HS-5 (cell line): ENCODE measurements around the gene PTPRM.

Experiments
- DNase-seq: peaks from one replicate; pipeline ENCODE4 v3.0.0-alpha.2; 2012; ENCODE audit warnings: low read depth

Gene PTPRM

DNA sequence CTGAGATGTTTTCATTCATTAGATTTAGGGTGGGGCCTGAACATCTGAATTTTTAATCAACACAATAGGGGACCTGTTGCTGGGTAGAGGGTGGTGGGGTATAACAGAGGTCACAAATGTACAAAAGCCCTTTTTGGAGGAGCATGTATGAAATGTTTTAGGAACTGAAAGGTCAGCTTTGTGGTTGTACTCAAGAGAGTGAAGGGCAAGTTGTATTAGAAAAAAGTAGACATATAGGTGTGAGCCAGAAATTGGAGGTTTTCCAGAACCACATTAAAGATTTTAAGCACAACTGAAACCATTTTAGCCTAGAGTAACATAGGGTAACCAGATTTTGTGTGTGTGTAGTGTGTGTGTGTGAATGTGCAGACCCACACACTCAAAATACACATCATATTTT is 62.3 kb downstream of the PTPRM start:
- no peak for DNase-seq

DNA sequence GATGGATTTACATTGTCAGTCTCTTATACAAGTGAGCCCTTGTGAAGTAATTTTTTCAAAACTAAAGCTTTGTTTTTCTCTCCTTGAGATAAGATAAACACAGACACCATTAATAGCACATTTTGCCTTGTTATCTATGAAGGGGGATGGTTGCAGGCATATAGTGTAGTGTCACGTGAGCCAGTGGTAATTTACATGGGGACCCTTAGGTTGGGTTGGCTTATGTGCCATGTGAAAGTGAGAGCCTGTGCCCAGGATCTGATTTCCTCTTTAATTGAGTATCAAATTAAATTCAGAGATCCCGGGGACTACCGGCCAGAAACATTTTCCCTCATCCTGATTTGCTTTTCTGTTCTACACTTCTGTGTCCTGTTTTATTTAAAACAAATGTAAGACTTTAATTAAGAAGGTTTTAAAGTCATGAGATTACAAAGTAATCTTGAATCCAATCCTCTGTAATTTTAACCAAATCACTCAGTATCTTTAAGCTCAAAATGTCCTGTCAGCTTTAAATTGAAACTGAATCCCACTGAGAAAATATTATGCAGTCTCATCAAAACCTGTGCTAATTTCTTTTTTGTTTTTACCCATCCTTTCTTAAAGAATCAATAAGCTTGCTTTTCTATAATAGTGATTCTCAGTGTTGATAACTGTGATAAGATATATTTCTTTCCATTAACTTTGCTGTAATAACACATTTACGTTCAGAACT is 63.8 kb downstream of the PTPRM start:
- no peak for DNase-seq

DNA sequence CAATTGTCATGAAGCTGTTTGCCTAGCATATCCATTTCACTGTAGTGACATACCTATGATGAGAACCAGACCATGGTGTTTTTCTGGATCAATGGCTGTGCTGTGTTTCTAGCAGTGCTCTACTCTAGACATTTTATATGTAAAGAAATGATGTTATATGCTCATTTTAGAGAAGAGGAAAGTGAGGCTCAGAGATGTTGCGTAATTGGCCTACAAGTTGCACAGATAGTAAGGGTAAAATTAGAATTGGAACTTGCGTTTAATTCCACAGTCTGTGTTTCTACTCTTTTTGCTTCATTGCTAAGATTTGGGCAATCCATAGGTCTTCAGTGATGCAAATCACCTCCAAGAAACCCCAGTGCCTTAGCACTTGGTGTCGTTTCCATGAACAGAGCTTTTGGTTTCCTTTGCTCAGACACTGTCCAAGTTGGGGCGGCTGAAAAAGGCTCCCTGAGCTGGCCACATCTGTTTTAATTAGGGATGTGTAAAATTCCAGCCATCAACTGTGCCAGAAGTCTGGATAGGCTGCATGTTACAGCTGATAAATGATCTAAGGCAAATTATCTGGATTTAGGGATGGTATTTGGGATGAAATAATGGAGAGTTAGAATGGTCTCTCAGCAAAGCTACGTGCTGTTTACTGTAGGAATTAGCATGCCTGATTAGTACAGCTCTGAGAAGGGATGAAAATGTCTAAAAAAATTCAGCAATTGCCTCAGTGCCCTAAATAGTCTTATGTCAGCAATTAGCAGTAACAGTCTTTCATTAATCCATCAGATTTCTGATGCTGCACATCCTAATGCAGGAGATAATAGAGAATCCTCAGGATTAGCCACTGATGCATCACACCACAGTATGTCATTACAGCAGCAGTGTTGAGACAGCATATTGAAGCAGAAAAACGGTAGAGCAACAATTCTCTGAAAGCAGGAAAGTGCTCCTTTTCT is 65.3 kb downstream of the PTPRM start:
- DNase-seq: no peak

GRCh38 chr18:7633171-7633570 is 66.1 kb downstream of the PTPRM start:
- no peak for DNase-seq

- no peak for DNase-seq
Measured at GRCh38 chr18:7635948-7636347, 68.8 kb downstream of the PTPRM start.

- DNase-seq: no peak
Measured at GRCh38 chr18:7637269-7637668, 70.2 kb downstream of the PTPRM start.

DNA sequence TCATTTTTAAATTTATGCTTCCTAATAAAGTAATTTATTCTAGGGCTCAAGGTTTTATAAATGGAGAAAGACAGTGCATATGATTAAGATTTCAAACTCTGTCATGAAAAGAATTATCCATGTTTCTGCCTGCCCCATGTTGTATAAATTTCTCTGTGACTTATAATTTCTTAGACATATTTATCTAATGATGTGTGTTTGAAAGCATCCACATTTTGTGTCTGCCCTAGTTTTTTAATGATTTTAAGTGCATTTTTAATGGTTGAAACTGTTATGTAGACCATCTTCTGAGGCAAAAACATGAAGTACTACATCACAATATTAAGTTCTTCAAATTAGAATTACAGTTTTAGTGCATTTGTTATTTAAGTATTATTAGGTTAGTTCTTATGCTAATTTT is 71.2 kb downstream of the PTPRM start:
- DNase-seq: no peak

DNA sequence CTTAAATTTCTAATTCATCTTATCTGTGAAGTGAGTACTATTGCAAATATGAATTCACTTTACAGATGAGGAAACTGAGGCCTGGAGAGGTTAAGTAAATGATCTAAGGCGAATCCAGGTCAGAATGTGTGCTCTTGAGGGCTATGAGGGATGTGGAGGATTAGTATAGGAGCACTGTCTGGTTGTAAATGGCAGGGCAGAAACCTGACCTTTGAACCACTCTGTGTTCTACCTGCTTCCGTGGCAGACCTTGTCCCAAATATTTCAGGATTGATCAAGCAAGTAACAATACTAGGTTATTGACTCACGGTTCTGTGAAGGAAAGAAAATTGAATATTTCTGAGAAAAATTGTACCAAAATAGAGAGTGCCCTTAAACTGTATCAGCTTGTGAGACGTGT is 74.7 kb downstream of the PTPRM start:
- no peak for DNase-seq

GRCh38 chr18:7642331-7642890 is 75.3 kb downstream of the PTPRM start:
- no peak for DNase-seq

GRCh38 chr18:7645756-7646155 is 78.6 kb downstream of the PTPRM start:
- DNase-seq: no peak

- DNase-seq: no peak
Measured at GRCh38 chr18:7646174-7646886, 79.2 kb downstream of the PTPRM start.

GRCh38 chr18:7647500-7647899 is 80.4 kb downstream of the PTPRM start:
- no peak for DNase-seq

DNA sequence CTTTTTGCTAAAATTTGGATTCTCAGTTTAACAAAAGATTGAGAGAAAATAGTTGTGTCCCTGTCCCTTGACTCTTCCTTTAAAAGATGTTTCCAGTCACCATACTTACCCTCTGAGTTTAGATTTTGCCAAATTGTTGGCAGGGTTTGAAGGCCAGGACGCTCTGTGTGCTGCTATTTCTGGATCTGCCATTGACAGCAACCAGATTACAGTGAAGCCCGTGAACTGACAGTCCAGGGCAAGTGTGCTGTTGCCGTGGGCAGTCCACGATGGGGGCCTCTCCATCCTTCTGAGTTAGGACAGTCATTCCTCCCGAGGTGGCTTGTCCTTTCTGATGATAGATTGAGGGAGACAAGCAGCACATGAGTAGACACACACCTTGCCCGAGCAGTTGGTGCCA is 89.9 kb downstream of the PTPRM start:
- DNase-seq: no peak

- no peak for DNase-seq
Measured at GRCh38 chr18:7657937-7658336, 90.8 kb downstream of the PTPRM start.

DNA sequence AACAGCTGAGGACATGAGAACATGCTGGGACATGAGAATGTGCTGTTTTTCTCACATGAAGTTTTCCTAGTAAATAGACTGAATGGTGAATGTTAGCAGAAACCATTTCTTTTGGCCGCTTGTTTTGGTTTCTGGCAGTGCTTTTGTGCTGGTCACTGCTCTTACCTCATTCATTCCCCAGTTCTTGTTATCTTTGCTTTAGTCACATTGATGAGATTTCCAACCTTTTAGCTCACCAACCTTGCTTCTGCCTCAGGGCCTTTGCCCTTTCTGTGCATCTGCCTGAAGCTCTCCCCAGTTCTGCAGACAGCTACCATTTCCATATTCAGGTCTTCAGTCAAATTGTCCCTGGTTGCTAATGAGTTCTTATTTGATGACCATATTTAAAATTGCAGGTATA is 91.6 kb downstream of the PTPRM start:
- DNase-seq: no peak

GRCh38 chr18:7661207-7661606 is 94.1 kb downstream of the PTPRM start:
- DNase-seq: no peak

- DNase-seq: no peak
Measured at GRCh38 chr18:7662866-7663265, 95.8 kb downstream of the PTPRM start.

DNA sequence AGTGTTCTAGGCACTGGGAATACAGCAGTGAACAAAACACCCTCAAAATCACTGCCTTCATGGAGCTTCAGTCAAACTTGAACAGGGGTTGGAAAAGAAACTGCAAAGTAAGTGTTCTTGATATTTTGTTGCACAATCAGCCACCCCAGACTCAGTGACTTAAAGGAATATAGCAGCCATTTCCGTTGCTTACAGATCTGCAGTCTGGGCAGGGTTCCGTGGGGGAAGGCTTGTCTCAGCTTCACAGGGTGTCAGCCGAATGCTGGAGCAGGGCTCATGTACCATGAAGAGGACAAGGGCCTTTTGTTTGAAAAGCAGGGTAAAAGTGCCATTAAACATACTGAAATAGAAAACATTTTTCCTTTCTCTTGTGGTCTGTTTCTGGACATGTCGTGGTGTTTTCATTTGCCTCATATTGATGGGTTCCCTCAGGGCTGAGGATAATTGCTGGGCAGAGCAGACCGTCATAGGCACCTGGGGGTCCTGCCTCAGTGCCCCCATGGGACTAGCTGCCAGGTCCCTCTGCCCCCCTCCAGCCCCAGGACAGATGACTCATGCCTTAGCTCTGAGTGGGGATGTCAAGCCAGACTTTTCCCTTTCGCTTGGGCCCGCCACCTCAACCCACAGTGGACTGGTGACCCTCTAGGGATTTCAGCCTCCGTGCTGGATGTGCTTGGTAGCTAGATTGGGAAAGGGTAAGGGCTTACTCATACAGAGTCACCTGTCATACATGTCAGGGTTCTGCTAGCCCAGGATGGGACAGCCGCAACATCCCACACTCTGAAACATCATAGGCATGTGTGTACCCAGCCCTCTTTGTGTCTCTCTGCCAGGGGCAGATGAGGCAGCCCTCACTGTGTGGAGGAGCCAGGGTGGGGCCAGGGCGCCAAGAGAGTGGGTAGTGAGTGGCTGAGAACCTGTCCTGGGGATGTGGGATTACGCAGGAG is 96.5 kb downstream of the PTPRM start:
- no peak for DNase-seq

DNA sequence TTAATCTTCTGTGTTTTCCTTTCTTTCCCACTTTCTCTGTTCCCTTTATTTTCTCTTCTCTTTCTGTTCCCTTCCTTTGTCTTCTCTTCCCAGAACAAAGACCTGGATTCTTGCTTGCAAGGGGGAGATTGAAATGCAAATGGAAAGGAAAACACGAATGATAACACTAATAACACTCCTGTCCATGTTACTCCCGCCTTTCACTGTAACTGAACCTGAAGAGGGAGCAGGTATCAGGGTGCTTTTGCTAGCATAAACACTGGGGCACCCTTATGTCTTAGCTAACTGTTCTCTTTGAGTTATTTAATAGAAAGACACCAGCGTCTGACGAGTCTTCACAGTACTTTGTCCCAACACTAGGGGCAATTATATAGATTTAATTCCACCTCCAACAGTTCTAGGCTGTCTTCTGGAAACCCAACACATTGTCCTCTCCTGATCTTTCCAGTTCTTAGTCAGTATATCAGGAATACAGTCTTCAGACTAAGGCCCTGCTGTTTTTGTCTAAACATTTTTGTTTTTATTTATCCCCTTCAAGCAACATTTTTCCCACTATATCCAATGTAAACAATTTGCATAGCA is 99.2 kb downstream of the PTPRM start:
- no peak for DNase-seq

- DNase-seq: no peak
Measured at GRCh38 chr18:7668392-7668791, 101.3 kb downstream of the PTPRM start.

GRCh38 chr18:7669361-7669760 is 102.2 kb downstream of the PTPRM start:
- DNase-seq: no peak
